Measurements from ENCODE around the gene UPK3A. TPM values are rescaled to one million over a fixed set of nuclear protein-coding genes. Genes with fewer than 3 reads are reported as not detected.

The UPK3A gene
- total RNA-seq, 2 donors from 2014 or later = 12.6 to 103 TPM

GRCh38 chr22:45286854-45287551 is 2.3 kb downstream of the UPK3A start:
- Histone ChIP-seq H3K27me3 (replicated peaks; ENCODE audit: insufficient read depth) (no peaks in the 10 kb centered on the region), H3K36me3 (no peaks in the 10 kb centered on the region), H3K4me3 (no peak overlapping the region), H3K4me1 (replicated peaks) (peaks cover 5% of the 10 kb centered on the region), H3K27ac (no peak overlapping the region), H3K9me3 (no peaks in the 10 kb centered on the region)
- TF ChIP-seq CTCF (IDR thresholded peaks at IDR 0.05) (no peak), POLR2A (IDR thresholded peaks at IDR 0.05) (no peak), POLR2AphosphoS5 (IDR thresholded peaks at IDR 0.05) (no peak)
- DNase-seq (ENCODE audit: low spot score) = no peak
- intact Hi-C loops (cut with DNase I) = no loop called here
- 85% methylated on average over 11 of the region's 12 CpGs for WGBS

- 34% methylated on average over 18 of the region's 18 CpGs for WGBS
- H3K4me3 ChIP-seq = no peak overlapping the region
- no peaks in the 10 kb centered on the region for H3K36me3 ChIP-seq
- peaks cover 5% of the 10 kb centered on the region for H3K4me1 ChIP-seq (replicated peaks)
- no peaks in the 10 kb centered on the region for H3K9me3 ChIP-seq
- TF ChIP-seq POLR2A (IDR thresholded peaks at IDR 0.05) = peak; percentile 70
- TF ChIP-seq POLR2AphosphoS5 (IDR thresholded peaks at IDR 0.05) = peak; percentile 53
- no peak for TF ChIP-seq CTCF (IDR thresholded peaks at IDR 0.05)
- DNase-seq (ENCODE audit: low spot score) = peak; percentile 54
- intact Hi-C loops (cut with DNase I) = no loop called here
- H3K27me3 ChIP-seq (replicated peaks; ENCODE audit: insufficient read depth) = no peaks in the 10 kb centered on the region
- no peak overlapping the region for H3K27ac ChIP-seq
Measured at GRCh38 chr22:45290410-45290936, 5.7 kb downstream of the UPK3A start.

GRCh38 chr22:45291061-45291930 is 6.5 kb downstream of the UPK3A start:
- TF ChIP-seq POLR2A (IDR thresholded peaks at IDR 0.05) (no peak), POLR2AphosphoS5 (IDR thresholded peaks at IDR 0.05) (no peak), CTCF (IDR thresholded peaks at IDR 0.05) (no peak)
- DNase-seq (ENCODE audit: low spot score) = no peak
- Histone ChIP-seq H3K9me3 (no peaks in the 10 kb centered on the region), H3K36me3 (no peaks in the 10 kb centered on the region), H3K4me3 (no peak overlapping the region), H3K27ac (no peak overlapping the region), H3K4me1 (replicated peaks) (no peaks in the 10 kb centered on the region), H3K27me3 (replicated peaks; ENCODE audit: insufficient read depth) (no peaks in the 10 kb centered on the region)
- intact Hi-C loops (cut with DNase I) = no loop called here
- WGBS = 81% methylated on average over 8 of the region's 8 CpGs

- Histone ChIP-seq H3K27ac (no peak overlapping the region), H3K9me3 (no peaks in the 10 kb centered on the region), H3K4me1 (replicated peaks) (no peaks in the 10 kb centered on the region), H3K36me3 (no peaks in the 10 kb centered on the region), H3K27me3 (replicated peaks; ENCODE audit: insufficient read depth) (no peaks in the 10 kb centered on the region), H3K4me3 (no peak overlapping the region)
- TF ChIP-seq POLR2AphosphoS5 (IDR thresholded peaks at IDR 0.05) (no peak), CTCF (IDR thresholded peaks at IDR 0.05) (no peak), POLR2A (IDR thresholded peaks at IDR 0.05) (no peak)
- 94% methylated on average over 5 of the region's 9 CpGs for WGBS
- intact Hi-C loops (cut with DNase I) = no loop called here
- no peak for DNase-seq (ENCODE audit: low spot score)
Measured at GRCh38 chr22:45291931-45292290, 7.2 kb downstream of the UPK3A start.
